ENCODE data around the gene NRG2. TPM values are rescaled to one million over a fixed set of nuclear protein-coding genes. Genes with fewer than 3 reads are reported as not detected.

Gene NRG2
- total RNA-seq, 1 donor from 2014 or later = 12.8 TPM

DNA sequence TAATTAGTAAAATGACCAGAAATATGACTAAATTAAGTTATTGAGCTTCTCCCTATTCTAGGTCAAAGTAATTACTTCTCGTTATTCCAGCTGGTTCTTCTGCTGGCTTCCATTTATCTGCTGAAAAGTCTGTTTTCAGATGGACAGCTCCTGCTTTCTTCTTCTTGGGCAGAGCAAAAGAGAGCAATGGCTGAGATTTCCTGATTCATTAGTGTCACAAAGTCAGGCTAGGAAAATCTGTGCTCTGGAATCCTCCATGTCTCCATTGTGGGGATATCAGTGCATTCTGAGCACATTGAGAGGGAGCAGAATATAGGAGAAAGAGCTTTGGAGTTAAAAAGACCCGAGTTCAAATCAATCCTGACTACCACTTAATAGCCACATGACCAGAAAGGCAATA is 33.7 kb upstream of the NRG2 start:
- no peaks in the 10 kb centered on the region for H3K4me1 ChIP-seq
- intact Hi-C loops (cut with DNase I) = no loop called here
- DNase-seq (ENCODE audit: low spot score in 2 of 2) = no peak
- H3K4me3 ChIP-seq = no peak overlapping the region
- H3K36me3 ChIP-seq = no peaks in the 10 kb centered on the region
- no peaks in the 10 kb centered on the region for H3K9me3 ChIP-seq
- no peaks in the 10 kb centered on the region for H3K27me3 ChIP-seq
- TF ChIP-seq CTCF (IDR thresholded peaks at IDR 0.05) = no peak
- H3K27ac ChIP-seq = no peak overlapping the region

DNA sequence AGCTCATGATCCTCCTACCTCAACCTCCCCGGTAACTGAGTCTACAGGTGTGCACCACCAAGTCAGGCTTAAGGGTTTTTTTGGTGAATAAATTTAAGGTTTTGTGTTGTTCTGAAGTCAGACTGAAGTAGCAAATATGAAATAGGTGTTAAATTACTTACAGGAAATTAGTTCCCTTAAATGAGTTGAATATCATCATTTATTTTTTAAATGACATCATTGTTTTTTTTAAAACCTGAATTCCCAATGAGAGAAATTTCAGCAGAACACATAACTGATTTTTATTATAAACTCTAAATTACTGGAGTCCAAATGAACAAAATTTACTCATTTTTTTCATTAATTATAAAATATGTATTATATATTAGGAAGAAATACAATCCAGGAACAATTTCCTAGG is 33.0 kb upstream of the NRG2 start:
- Histone ChIP-seq H3K27me3 (no peaks in the 10 kb centered on the region), H3K9me3 (no peaks in the 10 kb centered on the region), H3K36me3 (no peaks in the 10 kb centered on the region), H3K4me1 (no peaks in the 10 kb centered on the region), H3K27ac (no peak overlapping the region), H3K4me3 (no peak overlapping the region)
- no peak for DNase-seq (ENCODE audit: low spot score in 2 of 2)
- intact Hi-C loops (cut with DNase I) = no loop called here
- TF ChIP-seq CTCF (IDR thresholded peaks at IDR 0.05) = no peak

- Histone ChIP-seq H3K27ac (no peak overlapping the region), H3K4me1 (no peaks in the 10 kb centered on the region), H3K9me3 (no peaks in the 10 kb centered on the region), H3K4me3 (no peak overlapping the region), H3K36me3 (no peaks in the 10 kb centered on the region), H3K27me3 (no peaks in the 10 kb centered on the region)
- intact Hi-C loops (cut with DNase I) = no loop called here
- peak in 1 of 3 experiments; percentile 13 for TF ChIP-seq CTCF (IDR thresholded peaks at IDR 0.05)
- DNase-seq (ENCODE audit: low spot score in 2 of 2) = no peak
These were observed 32.3 kb upstream of the NRG2 start for GRCh38 chr5:140075371-140075770.

DNA sequence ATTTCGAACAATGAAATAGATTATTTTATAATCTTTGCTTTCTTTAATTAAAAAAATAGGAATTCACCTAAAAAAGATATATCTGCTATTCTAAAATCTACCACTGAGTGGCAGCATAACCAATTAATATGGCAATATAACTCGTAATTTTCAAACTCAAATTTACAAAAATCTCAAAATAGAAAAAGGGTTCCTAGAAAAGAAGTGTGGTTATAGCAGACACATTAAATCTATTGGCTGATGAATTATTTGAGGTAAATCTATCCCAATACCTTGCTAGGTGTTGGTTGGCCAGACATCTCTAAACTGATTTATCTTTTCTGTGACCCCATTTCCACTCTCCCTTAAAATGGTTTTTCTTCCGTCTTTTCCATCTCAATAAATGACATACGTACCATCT is 30.2 kb upstream of the NRG2 start:
- no peak for DNase-seq (ENCODE audit: low spot score in 2 of 2)
- H3K4me1 ChIP-seq = no peaks in the 10 kb centered on the region
- no peaks in the 10 kb centered on the region for H3K27me3 ChIP-seq
- no peak overlapping the region for H3K4me3 ChIP-seq
- no peak overlapping the region for H3K27ac ChIP-seq
- H3K36me3 ChIP-seq = no peaks in the 10 kb centered on the region
- TF ChIP-seq CTCF (IDR thresholded peaks at IDR 0.05) = peak; percentile 52 to 67 (median 60)
- intact Hi-C loops (cut with DNase I) = loop anchor here (1.0 to 5.0 kb wide), 3 partner anchors 34 to 84 kb away; no protein-coding TSS in a partner anchor
- H3K9me3 ChIP-seq = no peaks in the 10 kb centered on the region

DNA sequence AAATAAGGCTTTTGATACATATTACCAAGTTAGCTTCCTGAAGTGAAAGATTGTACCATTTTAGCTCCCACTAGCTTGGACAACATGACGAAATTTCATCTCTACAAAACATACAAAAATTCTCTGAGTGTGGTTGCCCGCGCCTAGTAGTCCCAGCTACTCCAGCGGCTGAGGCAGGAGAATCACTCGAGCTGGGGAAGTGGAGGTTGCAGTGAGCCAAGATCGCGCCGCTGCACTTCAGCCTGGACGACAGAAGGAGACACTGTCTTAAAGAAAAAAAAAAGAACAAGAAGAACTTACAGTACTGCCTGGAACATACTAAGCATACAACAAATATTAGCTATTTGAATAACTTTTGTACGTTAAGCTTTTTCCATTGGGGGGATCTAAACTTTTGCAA is 29.7 kb upstream of the NRG2 start:
- H3K36me3 ChIP-seq = no peaks in the 10 kb centered on the region
- TF ChIP-seq CTCF (IDR thresholded peaks at IDR 0.05) = no peak
- H3K4me1 ChIP-seq = no peaks in the 10 kb centered on the region
- no peaks in the 10 kb centered on the region for H3K9me3 ChIP-seq
- no peaks in the 10 kb centered on the region for H3K27me3 ChIP-seq
- no peak for DNase-seq (ENCODE audit: low spot score in 2 of 2)
- H3K4me3 ChIP-seq = no peak overlapping the region
- intact Hi-C loops (cut with DNase I) = loop anchor here (1.0 to 5.0 kb wide), 3 partner anchors 34 to 84 kb away; no protein-coding TSS in a partner anchor
- no peak overlapping the region for H3K27ac ChIP-seq

GRCh38 chr5:140060816-140061215 is 17.7 kb upstream of the NRG2 start:
- H3K9me3 ChIP-seq = no peaks in the 10 kb centered on the region
- no peaks in the 10 kb centered on the region for H3K4me1 ChIP-seq
- H3K4me3 ChIP-seq = no peak overlapping the region
- intact Hi-C loops (cut with DNase I) = no loop called here
- DNase-seq (ENCODE audit: low spot score in 2 of 2) = no peak
- no peaks in the 10 kb centered on the region for H3K36me3 ChIP-seq
- no peak overlapping the region for H3K27ac ChIP-seq
- TF ChIP-seq CTCF (IDR thresholded peaks at IDR 0.05) = no peak
- peaks cover 3% of the 10 kb centered on the region for H3K27me3 ChIP-seq

Measured in ascending aorta (tissue), 2 donors.